Measurements from ENCODE around the gene KIF26A. TPM values are rescaled to one million over a fixed set of nuclear protein-coding genes. Genes with fewer than 3 reads are reported as not detected.

Gene KIF26A
- total and polyA plus RNA-seq, 2 of the 13 experiments (the other 11 are each of a cell fraction or from before 2014, with no cell fraction given): not detected

DNA sequence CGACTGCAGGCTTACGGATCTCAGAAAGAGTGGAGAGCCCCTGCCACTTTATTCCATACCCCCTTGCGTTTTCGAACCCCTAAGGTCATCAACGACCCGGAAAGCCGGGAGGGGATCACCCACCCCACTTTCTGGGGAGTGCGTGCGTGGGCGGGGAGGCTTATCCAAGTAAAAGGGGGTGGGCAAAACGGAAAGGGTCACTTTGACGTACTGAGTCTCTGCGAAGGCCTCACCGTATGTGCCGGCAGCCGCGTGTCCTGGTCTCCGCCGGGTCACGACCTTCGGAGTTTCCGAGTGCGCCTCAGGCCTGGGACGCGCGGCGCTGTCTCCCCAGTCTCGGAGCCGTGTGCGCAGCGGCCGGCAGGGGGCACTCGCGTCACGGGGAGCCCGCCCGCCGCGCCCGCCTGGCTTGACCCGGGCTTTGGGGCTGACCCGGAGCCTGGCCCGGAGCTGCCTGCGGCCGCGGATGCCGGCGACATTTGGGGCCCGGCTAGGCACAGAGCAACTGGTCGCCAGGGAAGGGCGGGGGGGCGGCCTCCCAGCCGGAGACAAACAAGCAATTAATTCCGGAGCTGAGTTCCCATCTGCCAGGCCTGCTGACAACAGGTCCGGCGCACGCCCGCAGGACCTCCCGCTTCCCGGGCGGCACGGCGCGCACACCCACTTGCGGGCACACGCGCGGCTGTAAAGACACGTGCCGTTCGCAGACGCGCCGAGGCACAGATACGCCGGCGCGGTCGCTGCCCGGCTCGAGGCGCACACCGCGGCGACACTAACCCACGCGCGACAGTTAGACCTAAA lies 890 bp upstream of the KIF26A start (continued):
- TF ChIP-seq, protein P1, sequence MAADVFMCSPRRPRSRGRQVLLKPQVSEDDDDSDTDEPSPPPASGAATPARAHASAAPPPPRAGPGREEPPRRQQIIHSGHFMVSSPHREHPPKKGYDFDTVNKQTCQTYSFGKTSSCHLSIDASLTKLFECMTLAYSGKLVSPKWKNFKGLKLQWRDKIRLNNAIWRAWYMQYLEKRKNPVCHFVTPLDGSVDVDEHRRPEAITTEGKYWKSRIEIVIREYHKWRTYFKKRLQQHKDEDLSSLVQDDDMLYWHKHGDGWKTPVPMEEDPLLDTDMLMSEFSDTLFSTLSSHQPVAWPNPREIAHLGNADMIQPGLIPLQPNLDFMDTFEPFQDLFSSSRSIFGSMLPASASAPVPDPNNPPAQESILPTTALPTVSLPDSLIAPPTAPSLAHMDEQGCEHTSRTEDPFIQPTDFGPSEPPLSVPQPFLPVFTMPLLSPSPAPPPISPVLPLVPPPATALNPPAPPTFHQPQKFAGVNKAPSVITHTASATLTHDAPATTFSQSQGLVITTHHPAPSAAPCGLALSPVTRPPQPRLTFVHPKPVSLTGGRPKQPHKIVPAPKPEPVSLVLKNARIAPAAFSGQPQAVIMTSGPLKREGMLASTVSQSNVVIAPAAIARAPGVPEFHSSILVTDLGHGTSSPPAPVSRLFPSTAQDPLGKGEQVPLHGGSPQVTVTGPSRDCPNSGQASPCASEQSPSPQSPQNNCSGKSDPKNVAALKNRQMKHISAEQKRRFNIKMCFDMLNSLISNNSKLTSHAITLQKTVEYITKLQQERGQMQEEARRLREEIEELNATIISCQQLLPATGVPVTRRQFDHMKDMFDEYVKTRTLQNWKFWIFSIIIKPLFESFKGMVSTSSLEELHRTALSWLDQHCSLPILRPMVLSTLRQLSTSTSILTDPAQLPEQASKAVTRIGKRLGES (CRISPR knock-in tag; IDR thresholded peaks at IDR 0.05; ENCODE audit: borderline replicate concordance): no peak
- no peak for TF ChIP-seq KMT2A (CRISPR knock-in tag; IDR thresholded peaks at IDR 0.05)
- TF ChIP-seq, protein P2, sequence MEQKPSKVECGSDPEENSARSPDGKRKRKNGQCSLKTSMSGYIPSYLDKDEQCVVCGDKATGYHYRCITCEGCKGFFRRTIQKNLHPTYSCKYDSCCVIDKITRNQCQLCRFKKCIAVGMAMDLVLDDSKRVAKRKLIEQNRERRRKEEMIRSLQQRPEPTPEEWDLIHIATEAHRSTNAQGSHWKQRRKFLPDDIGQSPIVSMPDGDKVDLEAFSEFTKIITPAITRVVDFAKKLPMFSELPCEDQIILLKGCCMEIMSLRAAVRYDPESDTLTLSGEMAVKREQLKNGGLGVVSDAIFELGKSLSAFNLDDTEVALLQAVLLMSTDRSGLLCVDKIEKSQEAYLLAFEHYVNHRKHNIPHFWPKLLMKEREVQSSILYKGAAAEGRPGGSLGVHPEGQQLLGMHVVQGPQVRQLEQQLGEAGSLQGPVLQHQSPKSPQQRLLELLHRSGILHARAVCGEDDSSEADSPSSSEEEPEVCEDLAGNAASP (CRISPR knock-in tag; IDR thresholded peaks at IDR 0.05; ENCODE audit: borderline replicate concordance): 0 out of 2 replicates have a peak, but pooled peaks have one; percentile 36
- TF ChIP-seq, protein P3, sequence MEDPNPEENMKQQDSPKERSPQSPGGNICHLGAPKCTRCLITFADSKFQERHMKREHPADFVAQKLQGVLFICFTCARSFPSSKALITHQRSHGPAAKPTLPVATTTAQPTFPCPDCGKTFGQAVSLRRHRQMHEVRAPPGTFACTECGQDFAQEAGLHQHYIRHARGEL (CRISPR knock-in tag; IDR thresholded peaks at IDR 0.05): no peak
- TF ChIP-seq, protein P4, sequence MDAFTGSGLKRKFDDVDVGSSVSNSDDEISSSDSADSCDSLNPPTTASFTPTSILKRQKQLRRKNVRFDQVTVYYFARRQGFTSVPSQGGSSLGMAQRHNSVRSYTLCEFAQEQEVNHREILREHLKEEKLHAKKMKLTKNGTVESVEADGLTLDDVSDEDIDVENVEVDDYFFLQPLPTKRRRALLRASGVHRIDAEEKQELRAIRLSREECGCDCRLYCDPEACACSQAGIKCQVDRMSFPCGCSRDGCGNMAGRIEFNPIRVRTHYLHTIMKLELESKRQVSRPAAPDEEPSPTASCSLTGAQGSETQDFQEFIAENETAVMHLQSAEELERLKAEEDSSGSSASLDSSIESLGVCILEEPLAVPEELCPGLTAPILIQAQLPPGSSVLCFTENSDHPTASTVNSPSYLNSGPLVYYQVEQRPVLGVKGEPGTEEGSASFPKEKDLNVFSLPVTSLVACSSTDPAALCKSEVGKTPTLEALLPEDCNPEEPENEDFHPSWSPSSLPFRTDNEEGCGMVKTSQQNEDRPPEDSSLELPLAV (CRISPR knock-in tag; conservative IDR thresholded peaks at IDR 0.05; ENCODE audit: low read depth): no peak
- no peak for TF ChIP-seq POGZ (CRISPR knock-in tag; IDR thresholded peaks at IDR 0.05)
- TF ChIP-seq, protein P5, sequence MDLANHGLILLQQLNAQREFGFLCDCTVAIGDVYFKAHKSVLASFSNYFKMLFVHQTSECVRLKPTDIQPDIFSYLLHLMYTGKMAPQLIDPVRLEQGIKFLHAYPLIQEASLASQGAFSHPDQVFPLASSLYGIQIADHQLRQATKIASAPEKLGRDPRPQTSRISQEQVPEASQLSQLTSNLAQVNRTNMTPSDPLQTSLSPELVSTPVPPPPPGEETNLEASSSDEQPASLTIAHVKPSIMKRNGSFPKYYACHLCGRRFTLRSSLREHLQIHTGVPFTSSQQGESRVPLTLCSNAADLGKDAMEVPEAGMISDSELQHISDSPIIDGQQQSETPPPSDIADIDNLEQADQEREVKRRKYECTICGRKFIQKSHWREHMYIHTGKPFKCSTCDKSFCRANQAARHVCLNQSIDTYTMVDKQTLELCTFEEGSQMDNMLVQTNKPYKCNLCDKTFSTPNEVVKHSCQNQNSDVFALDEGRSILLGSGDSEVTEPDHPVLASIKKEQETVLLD (CRISPR knock-in tag; IDR thresholded peaks at IDR 0.05; ENCODE audit: low read depth): no peak
- TF ChIP-seq, protein P6, sequence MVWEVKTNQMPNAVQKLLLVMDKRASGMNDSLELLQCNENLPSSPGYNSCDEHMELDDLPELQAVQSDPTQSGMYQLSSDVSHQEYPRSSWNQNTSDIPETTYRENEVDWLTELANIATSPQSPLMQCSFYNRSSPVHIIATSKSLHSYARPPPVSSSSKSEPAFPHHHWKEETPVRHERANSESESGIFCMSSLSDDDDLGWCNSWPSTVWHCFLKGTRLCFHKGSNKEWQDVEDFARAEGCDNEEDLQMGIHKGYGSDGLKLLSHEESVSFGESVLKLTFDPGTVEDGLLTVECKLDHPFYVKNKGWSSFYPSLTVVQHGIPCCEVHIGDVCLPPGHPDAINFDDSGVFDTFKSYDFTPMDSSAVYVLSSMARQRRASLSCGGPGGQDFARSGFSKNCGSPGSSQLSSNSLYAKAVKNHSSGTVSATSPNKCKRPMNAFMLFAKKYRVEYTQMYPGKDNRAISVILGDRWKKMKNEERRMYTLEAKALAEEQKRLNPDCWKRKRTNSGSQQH (CRISPR knock-in tag; IDR thresholded peaks at IDR 0.05; ENCODE audit: low read depth): no peak

Data from HepG2 (cell line).